Heart left ventricle (tissue), 13 donors: ENCODE measurements around the gene ANKRD16.

Source experiments
- POLR2A ChIP-seq, 2 donors: fragments of 450-650 bp; IDR thresholded peaks; one replicate each; pipeline ENCODE4 v1.6.1; 2017; ENCODE audit warnings: antibody characterized with exemption in 2 of 2, mild to moderate bottlenecking in 2 of 2, moderate library complexity in 2 of 2
- TF ChIP-seq, protein P1 (sequence below), 12 donors: fragments of 200-600 bp; sonication (generic) in 4 of 12; IDR thresholded peaks; one replicate each; pipeline versions ENCODE4 v1.5.0 to v1.8.0; 2018 to 2022; ENCODE audit warnings: antibody characterized with exemption in 12 of 12, mild to moderate bottlenecking in 5 of 12
- donor health status: ischemic (EF 13 %, LVEDD 7.1; RV severe dilation, severe dysfunction).
- donor health status: DM: no; HTN: yes; CAD: no.
- donor health status: DM: no; HTN: no; CAD: no.
- donor health status: ischemic (EF 25% LVEDD 6.9; RV normal size, moderate dysfunction).
- donor health status: ischemic (EF 25% LVEDD 5.7; RV mildly dilated, moderate dysfunction).
- donor health status: ischemic (EF 35%, LVEDD 5.7; RV mildly dilated, moderate dysfunction).
- donor health status: nonischemic (EF 11% LVEDD 7.7; RV severe dilation, severe dysfunction).
- donor health status: DM: yes; HTN: yes; CAD: no.
- donor health status: PGD.
- donor health status: ischemic (EF 29% LVEDD 5.4; RV normal size, mild dysfunction).
- donor health status: nonischemic (EF 23%, LVEDD 6.1; RV moderate dilation, normal function).

DNA sequence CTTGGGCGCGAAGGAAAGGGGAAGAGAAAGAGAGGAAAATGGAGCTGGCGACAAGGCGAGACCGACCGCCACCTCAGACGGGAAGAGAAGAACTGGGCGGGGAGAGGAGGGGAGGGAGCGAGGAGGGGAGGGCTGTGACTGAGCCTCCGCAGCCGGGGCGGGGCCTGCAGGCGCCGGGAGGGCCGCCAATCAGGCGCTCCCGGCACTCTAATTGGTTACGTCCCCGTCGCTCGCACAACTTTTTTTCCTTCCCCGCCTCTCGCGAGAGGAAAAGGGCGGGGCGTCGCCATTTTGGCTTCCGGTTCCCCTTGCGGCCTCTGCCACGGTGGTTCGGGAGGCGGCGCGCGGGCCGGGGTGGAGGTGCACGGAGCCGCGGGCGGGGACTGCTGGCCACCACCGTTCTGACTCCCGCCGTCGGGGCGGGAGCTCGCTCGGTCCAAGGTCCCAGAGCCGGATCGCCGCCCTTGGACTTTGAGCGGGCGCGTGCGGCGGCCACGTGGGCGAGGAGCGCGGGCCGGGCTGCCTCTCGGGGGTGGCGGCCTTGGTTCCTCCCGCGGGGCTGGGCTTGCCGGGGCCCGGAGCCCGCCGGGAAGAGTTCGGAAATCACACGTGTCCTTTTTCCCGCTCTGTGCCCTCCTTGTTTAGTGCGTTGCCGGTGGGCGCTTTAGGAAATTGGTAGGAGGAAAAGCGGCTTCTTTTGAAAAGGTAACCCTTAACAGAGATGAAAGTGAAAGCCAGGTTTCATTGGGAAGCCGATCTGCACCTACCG, 76.2 kb downstream of the ANKRD16 start, which contains the start of gene GDI2:
- TF ChIP-seq, protein P1, sequence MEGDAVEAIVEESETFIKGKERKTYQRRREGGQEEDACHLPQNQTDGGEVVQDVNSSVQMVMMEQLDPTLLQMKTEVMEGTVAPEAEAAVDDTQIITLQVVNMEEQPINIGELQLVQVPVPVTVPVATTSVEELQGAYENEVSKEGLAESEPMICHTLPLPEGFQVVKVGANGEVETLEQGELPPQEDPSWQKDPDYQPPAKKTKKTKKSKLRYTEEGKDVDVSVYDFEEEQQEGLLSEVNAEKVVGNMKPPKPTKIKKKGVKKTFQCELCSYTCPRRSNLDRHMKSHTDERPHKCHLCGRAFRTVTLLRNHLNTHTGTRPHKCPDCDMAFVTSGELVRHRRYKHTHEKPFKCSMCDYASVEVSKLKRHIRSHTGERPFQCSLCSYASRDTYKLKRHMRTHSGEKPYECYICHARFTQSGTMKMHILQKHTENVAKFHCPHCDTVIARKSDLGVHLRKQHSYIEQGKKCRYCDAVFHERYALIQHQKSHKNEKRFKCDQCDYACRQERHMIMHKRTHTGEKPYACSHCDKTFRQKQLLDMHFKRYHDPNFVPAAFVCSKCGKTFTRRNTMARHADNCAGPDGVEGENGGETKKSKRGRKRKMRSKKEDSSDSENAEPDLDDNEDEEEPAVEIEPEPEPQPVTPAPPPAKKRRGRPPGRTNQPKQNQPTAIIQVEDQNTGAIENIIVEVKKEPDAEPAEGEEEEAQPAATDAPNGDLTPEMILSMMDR (IDR thresholded peaks at IDR 0.05), result peak in 1 of 12 donors; percentile 4
- TF ChIP-seq POLR2A (IDR thresholded peaks at IDR 0.05), result peak; percentile 34 to 89
